Activated naive CD8-positive, alpha-beta T cell treated with anti-CD3 and anti-CD28 coated beads, Interleukin-2, amount 50 U/mL, for 16 hours (primary cell): ENCODE data around the gene HIVEP3.

ENCODE experiments used
- DNase-seq: peaks from one replicate; pipeline ENCODE4 v3.0.0-alpha.2; 2020; ENCODE audit warnings: low read depth, low spot score

Gene HIVEP3

GRCh38 chr1:41485605-41486004, 433.1 kb downstream of the HIVEP3 start:
- no peak for DNase-seq

GRCh38 chr1:41484402-41485241, 434.1 kb downstream of the HIVEP3 start, which contains the start of gene EDN2:
Gene EDN2 (minus strand): TSS chr1:41484683. CDS start chr1:41484601, 82 bp downstream.
- no peak for DNase-seq

GRCh38 chr1:41483960-41484401, 434.7 kb downstream of the HIVEP3 start:
- DNase-seq, result no peak

GRCh38 chr1:41483001-41483850, 435.5 kb downstream of the HIVEP3 start:
- no peak for DNase-seq

- DNase-seq, result no peak
These were observed 436.5 kb downstream of the HIVEP3 start for GRCh38 chr1:41482001-41482765.

GRCh38 chr1:41481109-41481775, 437.5 kb downstream of the HIVEP3 start:
- no peak for DNase-seq

- DNase-seq, result no peak
These were observed 438.3 kb downstream of the HIVEP3 start for GRCh38 chr1:41480204-41481108.

- no peak for DNase-seq
These were observed 438.9 kb downstream of the HIVEP3 start for GRCh38 chr1:41479808-41480160.

GRCh38 chr1:41479000-41479807, 439.5 kb downstream of the HIVEP3 start:
- no peak for DNase-seq

- no peak for DNase-seq
These were observed 440.5 kb downstream of the HIVEP3 start for GRCh38 chr1:41478118-41478748.

- DNase-seq, result no peak
These were observed 441.8 kb downstream of the HIVEP3 start for GRCh38 chr1:41476807-41477361.

- no peak for DNase-seq
These were observed 442.7 kb downstream of the HIVEP3 start for GRCh38 chr1:41475859-41476567.

- DNase-seq, result no peak
These were observed 443.4 kb downstream of the HIVEP3 start for GRCh38 chr1:41475346-41475745.

GRCh38 chr1:41474490-41475271, 444.0 kb downstream of the HIVEP3 start:
- no peak for DNase-seq

- DNase-seq, result no peak
These were observed 444.9 kb downstream of the HIVEP3 start for GRCh38 chr1:41473738-41474362.

- no peak for DNase-seq
These were observed 447.1 kb downstream of the HIVEP3 start for GRCh38 chr1:41471658-41472057.

GRCh38 chr1:41469706-41470105, 449.0 kb downstream of the HIVEP3 start:
- no peak for DNase-seq
